H1 (cell line): ENCODE results near the gene KRTDAP. TPM values are rescaled to one million over a fixed set of nuclear protein-coding genes. Genes with fewer than 3 reads are reported as not detected.

Experiments
- CTCF ChIA-PET: fragments of 300-600 bp; sonication (Branson Sonifier 250); formaldehyde crosslinking; loops from one replicate; lab custom pipeline; 2021; ENCODE audit not compliant: partially characterized antibody; lab: Charles Lee
- POLR2A ChIA-PET: fragments of 300-600 bp; sonication (Branson Sonifier 250); formaldehyde crosslinking; loops from one replicate; lab custom pipeline; 2021; ENCODE audit warnings: inconsistent platforms; ENCODE audit not compliant: partially characterized antibody; lab: Charles Lee
- DNase-seq, 2 experiments: peaks; one replicate each; pipeline versions ENCODE4 v3.0.0 to v3.0.0-alpha.2; 2010 to 2022; ENCODE audit warnings: low spot score in 2 of 2, low read depth in 1 of 2, mixed read lengths in 1 of 2
- FAIRE-seq: peaks from 2 replicates; lab custom pipeline; 2011; peaks lifted over from hg19 to GRCh38; lab: Jason Lieb, UNC
- H2AFZ ChIP-seq: 2 replicates; pipeline ENCODE4 v1.8.1; 2012; ENCODE audit warnings: low read length, inconsistent platforms
- H2AK5ac ChIP-seq: 2 replicates; pipeline ENCODE4 v1.6.1; 2013; ENCODE audit warnings: low read depth, low read length
- H2BK120ac ChIP-seq: replicated peaks from 2 replicates; pipeline ENCODE3; 2013; ENCODE audit warnings: low read depth, low read length, inconsistent platforms
- H2BK12ac ChIP-seq: 2 replicates; pipeline ENCODE4 v1.6.1; 2013; ENCODE audit warnings: low read depth, low read length
- H2BK15ac ChIP-seq: 2 replicates; pipeline ENCODE4 v1.6.1; 2013; ENCODE audit warnings: low read length
- H2BK20ac ChIP-seq: 2 replicates; pipeline ENCODE4 v1.6.1; 2013; ENCODE audit warnings: low read length
- H2BK5ac ChIP-seq: 2 replicates; pipeline ENCODE4 v1.6.1; 2013; ENCODE audit warnings: low read depth, low read length
- H3K14ac ChIP-seq: 2 replicates; pipeline ENCODE4 v1.6.1; 2013; ENCODE audit warnings: inconsistent platforms; ENCODE audit not compliant: insufficient read length
- H3K18ac ChIP-seq: 2 replicates; pipeline ENCODE4 v1.6.1; 2013; ENCODE audit warnings: low read length; ENCODE audit errors: extremely low read depth
- H3K23ac ChIP-seq: 2 replicates; pipeline ENCODE4 v1.6.1; 2013; ENCODE audit warnings: inconsistent platforms; ENCODE audit not compliant: insufficient read length
- H3K23me2 ChIP-seq: 2 replicates; pipeline ENCODE4 v1.6.1; 2013; ENCODE audit warnings: low read depth, low read length
- H3K27ac ChIP-seq: 2 replicates; pipeline ENCODE4 v1.6.1; 2011; ENCODE audit warnings: low read depth, low read length, inconsistent platforms
- H3K27me3 ChIP-seq, 4 experiments: replicated peaks in 1 of 4; 1 replicate in 1 of 4; 2 replicates in 3 of 4; pipeline versions ENCODE4 v1.6.1 to v1.8.1; 2011 to 2013; ENCODE audit warnings: low read length in 3 of 4, mild to moderate bottlenecking in 3 of 4, inconsistent platforms in 2 of 4, mixed read lengths in 2 of 4, moderate library complexity in 1 of 4; ENCODE audit not compliant: control insufficient read depth in 3 of 4, insufficient read depth in 3 of 4; ENCODE audit errors: extremely low read depth in 1 of 4
- H3K36me3 ChIP-seq, 4 experiments: 2 replicates each; pipeline versions ENCODE4 v1.6.1 to v1.8.1; 2011 to 2013; ENCODE audit warnings: mild to moderate bottlenecking in 4 of 4, low read length in 3 of 4, moderate library complexity in 2 of 4, control low read depth in 1 of 4, inconsistent platforms in 1 of 4; ENCODE audit not compliant: insufficient read depth in 4 of 4, control insufficient read depth in 2 of 4
- H3K4ac ChIP-seq: replicated peaks from 2 replicates; pipeline ENCODE3; 2013; ENCODE audit warnings: low read length, low read depth, mixed read lengths, inconsistent platforms; ENCODE audit not compliant: insufficient read length
- H3K4me1 ChIP-seq, 4 experiments: replicated peaks in 1 of 4; 1 replicate in 1 of 4; 2 replicates in 3 of 4; pipeline versions ENCODE4 v1.6.1 to v1.8.1; 2011 to 2013; ENCODE audit warnings: low read length in 3 of 4, inconsistent platforms in 2 of 4, mixed read lengths in 1 of 4; ENCODE audit not compliant: insufficient read depth in 4 of 4, control insufficient read depth in 3 of 4
- H3K4me2 ChIP-seq, 2 experiments: 2 replicates each; pipeline versions ENCODE4 v1.6.1 to v1.8.1; 2011 to 2013; ENCODE audit warnings: low read depth in 2 of 2, low read length in 2 of 2, control low read depth in 1 of 2, inconsistent platforms in 1 of 2, mild to moderate bottlenecking in 1 of 2; ENCODE audit not compliant: insufficient read depth in 1 of 2
- H3K4me3 ChIP-seq, 4 experiments: fragments of 200-600, 300-600 bp in 1 of 4; sonication (generic), shearing (Covaris generic), sonication (Bioruptor Twin) in 1 of 4; 2 replicates each; pipeline versions ENCODE4 v1.5.1 to v1.8.1; 2011 to 2016; ENCODE audit warnings: low read length in 4 of 4, low read depth in 3 of 4, control low read depth in 2 of 4, inconsistent platforms in 2 of 4, mild to moderate bottlenecking in 2 of 4, mixed read lengths in 1 of 4, moderate library complexity in 1 of 4; ENCODE audit not compliant: insufficient read depth in 2 of 4; ENCODE audit errors: extremely low read depth in 1 of 4
- H3K56ac ChIP-seq: replicated peaks from 2 replicates; pipeline ENCODE3; 2013; ENCODE audit warnings: low read depth, mild to moderate bottlenecking, mixed read lengths, low read length, inconsistent platforms; ENCODE audit not compliant: insufficient read length
- H3K79me1 ChIP-seq: 2 replicates; pipeline ENCODE4 v1.6.1; 2013; ENCODE audit warnings: low read depth, low read length, control low read depth
- H3K79me2 ChIP-seq, 2 experiments: 2 replicates each; pipeline versions ENCODE4 v1.6.1 to v1.8.1; 2012 to 2013; ENCODE audit warnings: low read length in 2 of 2, mild to moderate bottlenecking in 2 of 2, inconsistent platforms in 1 of 2; ENCODE audit not compliant: insufficient read depth in 2 of 2, control insufficient read depth in 1 of 2
- H3K9ac ChIP-seq, 4 experiments: replicated peaks in 1 of 4; 1 replicate in 1 of 4; 2 replicates in 3 of 4; pipeline versions ENCODE4 v1.6.1 to v1.8.1; 2011 to 2013; ENCODE audit warnings: low read depth in 3 of 4, low read length in 3 of 4, control low read depth in 2 of 4, mild to moderate bottlenecking in 2 of 4, moderate library complexity in 2 of 4, inconsistent platforms in 1 of 4; ENCODE audit errors: extremely low read depth in 1 of 4
- H3K9me3 ChIP-seq, 2 experiments: 2 replicates each; pipeline versions ENCODE4 v1.6.1 to v1.8.1; 2012 to 2013; ENCODE audit warnings: mild to moderate bottlenecking in 2 of 2, moderate library complexity in 2 of 2, control low read depth in 1 of 2, inconsistent platforms in 1 of 2, low read depth in 1 of 2, low read length in 1 of 2, mixed read lengths in 1 of 2; ENCODE audit not compliant: insufficient read depth in 2 of 2
- H4K20me1 ChIP-seq, 2 experiments: replicated peaks in 1 of 2; 2 replicates each; pipeline versions ENCODE3 to v1.8.1; 2011 to 2013; ENCODE audit warnings: inconsistent platforms in 2 of 2, low read length in 2 of 2, mild to moderate bottlenecking in 1 of 2; ENCODE audit not compliant: insufficient read depth in 2 of 2, control insufficient read depth in 1 of 2
- H4K5ac ChIP-seq: 2 replicates; pipeline ENCODE4 v1.6.1; 2013; ENCODE audit warnings: low read length, low read depth, mixed read lengths, inconsistent platforms; ENCODE audit not compliant: insufficient read length
- H4K8ac ChIP-seq: 2 replicates; pipeline ENCODE4 v1.8.0; 2013; ENCODE audit warnings: mild to moderate bottlenecking, moderate library complexity, low read length, inconsistent platforms; ENCODE audit not compliant: insufficient read depth; ENCODE audit errors: extremely low read depth
- H4K91ac ChIP-seq: replicated peaks from 2 replicates; pipeline ENCODE3; 2013; ENCODE audit warnings: low read length, mixed read lengths, inconsistent platforms; ENCODE audit not compliant: insufficient read length
- EGR1 ChIP-seq: IDR thresholded peaks from 2 replicates; pipeline ENCODE4 v1.6.1; 2011; ENCODE audit warnings: low read depth, low read length, borderline replicate concordance
- HDAC6 ChIP-seq: IDR thresholded peaks from one replicate; pipeline ENCODE4 v1.7.1; 2012; ENCODE audit warnings: low read depth, mild to moderate bottlenecking, inconsistent platforms, low read length, moderate library complexity
- WGBS, 2 experiments: shearing (Covaris generic) in 1 of 2; methylation state at CpG; one replicate each; pipeline versions ENCODE4 v1.1.6 to v1.1.7; 2013 to 2015; ENCODE audit warnings: low lambda C conversion rate in 2 of 2, mixed read lengths in 2 of 2, inconsistent platforms in 1 of 2, low coverage in 1 of 2, missing lambda C conversion rate in 1 of 2; ENCODE audit not compliant: insufficient replicate concordance in 2 of 2, insufficient coverage in 1 of 2, insufficient read length in 1 of 2; ENCODE audit errors: extremely low coverage in 1 of 2, missing lambda C conversion rate in 1 of 2; 5-methylcytosine and 5-hydroxymethylcytosine counted together
- polyA plus RNA-seq, 7 experiments: library from polyadenylated mRNA; depleted of rRNA in 3 of 7; stranded (reverse) in 5 of 7; unstranded in 2 of 7; fragments of >200 nt in 5 of 7; fragments of 200-250 nt in 2 of 7; gene quantifications; 1 replicate in 5 of 7; 2 replicates in 1 of 7; 4 replicates in 1 of 7; pipeline versions ENCODE4 v1.2.1 to v1.2.3, GENCODE V29; 2011 to 2013; ENCODE audit warnings: missing spikeins in 2 of 7, mixed read lengths in 2 of 7
- total RNA-seq: library from RNA; stranded (reverse); fragmentation: NEBNext Ultra II Directional; extraction: Animal tissue kit (Norgen Biotek cat#: 25700); gene quantifications from 2 replicates; pipeline ENCODE4 v1.2.1, GENCODE V29; 2021

KRTDAP gene
- total and polyA plus RNA-seq, 2 of the 8 experiments (the other 6 are each of a cell fraction or from before 2014, with no cell fraction given) = 0.69 to 0.88 TPM

- Histone ChIP-seq H2BK5ac (no peak overlapping the region), H2BK12ac (0 out of 2 replicates have a peak overlapping the region, but pooled peaks have one; percentile 2), H2BK20ac (no peak overlapping the region), H3K18ac (no peak overlapping the region), H4K20me1 (no peaks in the 10 kb centered on the region), H3K4me2 (no peak overlapping the region), H3K23me2 (peaks cover 3% of the 10 kb centered on the region; the same call in 1 of the 2 replicates), H4K8ac (no peak overlapping the region; the same call in 1 of the 2 replicates), H3K36me3 (no peaks in the 10 kb centered on the region), H3K27ac (no peak overlapping the region), H3K4me3 (no peak overlapping the region), H3K79me2 (no peaks in the 10 kb centered on the region), H3K14ac (no peak overlapping the region), H3K79me1 (no peaks in the 10 kb centered on the region; the same call in 1 of the 2 replicates), H3K4me1 (peaks cover 4 to 15% (median 10%) of the 10 kb centered on the region in 4 experiments; a peak in 6 of 7 replicates), H2AK5ac (no peak overlapping the region), H3K23ac (no peak overlapping the region), H3K27me3 (peaks cover 0 to 3% (median 1%) of the 10 kb centered on the region in 4 experiments; a peak in 1 of 7 replicates), H4K91ac (no peak overlapping the region), H3K56ac (no peak overlapping the region), H3K4ac (no peak overlapping the region), H3K9ac (no peak overlapping the region), H4K5ac (no peak overlapping the region), H2BK120ac (no peak overlapping the region), H2AFZ (no peak overlapping the region), H3K9me3 (no peaks in the 10 kb centered on the region), H2BK15ac (no peak overlapping the region)
- FAIRE-seq (no peak), DNase-seq (no peak)
- ChIA-PET POLR2A (interaction anchor here (2.7 kb wide), 1 partner anchor 10 kb away, joined by 28 read pairs; no protein-coding TSS in a partner anchor), CTCF (interaction anchor here (1.0 to 2.0 kb wide), 2 partner anchors 9 to 37 kb away, joined by 5 to 6 read pairs; no protein-coding TSS in a partner anchor)
- WGBS, 2 experiments = 88% methylated on average over 7 of the region's 7 CpGs; no CpG with 5 or more reads in 1 of the 2 experiments
- no peak for TF ChIP-seq HDAC6
- no peak for TF ChIP-seq EGR1
Measured at GRCh38 chr19:35519291-35519690, 29.0 kb upstream of the KRTDAP start.
